ENCODE measurements around the gene GSKIP. TPM values are rescaled to one million over a fixed set of nuclear protein-coding genes. Genes with fewer than 3 reads are reported as not detected.

GSKIP gene
- total RNA-seq, 1 experiment from 2014 or later = 31.8 TPM

Small RNAs within 50 kb of the gene (small RNA-seq; reads per million reads assigned to genes)
- gene RNU2-33P = 0.10 to 14.9 reads per million in 2 experiments

Other genes with a start within 250 kb of the GSKIP start
- gene BDKRB2, start 158.7 kb upstream of the GSKIP start, total RNA-seq (2014; rRNA removed; shearing (Covaris generic)) = not detected in 2 replicates
- 0.53 TPM in 1 of 2 replicates, not detected in the other for gene BDKRB1, start 107.3 kb upstream of the GSKIP start, total RNA-seq (2014; rRNA removed; shearing (Covaris generic))
- 13.4 and 14.1 TPM in 2 replicates for gene ATG2B, start 185 bp upstream of the GSKIP start, total RNA-seq (2014; rRNA removed; shearing (Covaris generic))
- gene AK7, start 28.6 kb downstream of the GSKIP start, total RNA-seq (2014; rRNA removed; shearing (Covaris generic)) = 2.9 and 4.9 TPM in 2 replicates
- gene PAPOLA, start 138.9 kb downstream of the GSKIP start, total RNA-seq (2014; rRNA removed; shearing (Covaris generic)) = 118 and 120 TPM in 2 replicates